Hindlimb muscle (tissue), 1 donor: ENCODE measurements around the gene EEF1AKMT3. TPM values are rescaled to one million over a fixed set of nuclear protein-coding genes. Genes with fewer than 3 reads are reported as not detected.
"Not testable (repeated sequence)": the region's sequence is repeated elsewhere in the genome, so short reads cannot be mapped to it uniquely, and the experiment has no call there.

Source experiments
- DNase-seq: peaks from one replicate; pipeline ENCODE4 v3.0.0-alpha.2; 2013
- polyA plus RNA-seq: library from polyadenylated mRNA; unstranded; fragments of 120-200 nt; gene quantifications from one replicate; pipeline ENCODE4 v1.2.1, GENCODE V29; 2013; ENCODE audit not compliant: insufficient read length

EEF1AKMT3 gene
- polyA plus RNA-seq, 1 donor, result 6.0 TPM

DNA sequence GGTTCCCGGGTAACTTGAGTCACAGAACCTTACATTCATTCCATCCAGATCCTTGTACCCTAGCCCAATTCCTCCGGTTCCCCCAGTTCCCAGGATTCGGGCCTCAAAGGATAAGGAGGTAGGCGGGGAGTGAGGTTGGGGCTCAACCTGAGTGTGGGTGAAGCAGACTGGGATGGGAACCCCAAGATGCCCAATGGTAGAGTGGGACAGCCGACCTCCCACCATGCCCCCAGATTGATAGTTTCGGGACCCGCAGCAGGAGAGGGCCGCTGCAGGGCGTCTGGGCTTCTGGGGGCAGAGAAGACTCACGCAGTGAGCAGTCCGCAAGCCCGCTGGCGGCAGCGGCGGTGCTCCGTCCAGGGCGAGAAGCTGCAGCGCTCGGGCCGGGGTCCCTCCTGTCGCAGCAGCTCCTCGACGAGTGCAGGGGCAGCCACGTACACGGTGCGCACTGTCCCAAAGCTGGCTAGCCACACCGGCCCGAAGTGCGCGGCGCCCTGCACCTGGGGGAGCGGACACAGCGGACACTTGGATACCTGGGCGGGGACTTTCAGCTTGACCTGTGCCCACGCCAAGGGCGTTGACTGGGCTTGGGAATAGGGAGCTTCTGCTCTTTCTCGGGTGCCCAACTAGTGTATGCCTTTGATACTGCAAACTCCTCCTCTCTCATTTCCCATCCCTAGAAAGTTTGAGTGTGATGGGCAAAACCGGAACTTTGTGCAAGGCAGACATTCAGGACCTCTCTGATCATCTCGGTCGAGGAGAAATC is 6.5 kb upstream of the EEF1AKMT3 start:
- DNase-seq, result no peak

GRCh38 chr12:57766464-57767304 is 5.7 kb upstream of the EEF1AKMT3 start, which contains the start of gene CYP27B1:
CYP27B1 (minus strand) TSS chr12:57767078; CDS start chr12:57767041, 37 bp downstream.
- no peak for DNase-seq

GRCh38 chr12:57767305-57767698 is 5.1 kb upstream of the EEF1AKMT3 start:
- DNase-seq, result no peak

GRCh38 chr12:57767876-57768275 is 4.5 kb upstream of the EEF1AKMT3 start:
- DNase-seq, result no peak

- DNase-seq, result no peak
Observed at GRCh38 chr12:57769594-57769993, 2.8 kb upstream of the EEF1AKMT3 start.

DNA sequence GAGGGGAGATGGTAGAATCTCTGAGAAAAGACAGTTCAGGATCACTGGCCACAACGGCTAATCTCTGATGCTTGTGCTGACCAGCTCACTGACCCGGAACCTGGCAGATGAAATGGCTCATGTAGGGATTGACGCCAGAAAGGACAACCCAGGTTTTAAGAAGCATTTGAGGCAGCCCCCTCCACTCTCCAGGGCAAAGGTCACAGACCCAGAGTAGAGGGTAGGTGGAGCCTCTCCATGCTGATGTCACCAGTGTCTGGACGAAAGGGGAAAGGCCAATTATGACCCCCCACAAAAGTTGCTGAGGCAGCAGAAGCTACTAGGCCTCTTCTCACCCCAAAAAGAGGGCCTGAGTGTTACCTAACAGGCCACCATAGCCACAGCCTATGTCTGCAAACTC is 1.7 kb upstream of the EEF1AKMT3 start:
- no peak for DNase-seq

DNA sequence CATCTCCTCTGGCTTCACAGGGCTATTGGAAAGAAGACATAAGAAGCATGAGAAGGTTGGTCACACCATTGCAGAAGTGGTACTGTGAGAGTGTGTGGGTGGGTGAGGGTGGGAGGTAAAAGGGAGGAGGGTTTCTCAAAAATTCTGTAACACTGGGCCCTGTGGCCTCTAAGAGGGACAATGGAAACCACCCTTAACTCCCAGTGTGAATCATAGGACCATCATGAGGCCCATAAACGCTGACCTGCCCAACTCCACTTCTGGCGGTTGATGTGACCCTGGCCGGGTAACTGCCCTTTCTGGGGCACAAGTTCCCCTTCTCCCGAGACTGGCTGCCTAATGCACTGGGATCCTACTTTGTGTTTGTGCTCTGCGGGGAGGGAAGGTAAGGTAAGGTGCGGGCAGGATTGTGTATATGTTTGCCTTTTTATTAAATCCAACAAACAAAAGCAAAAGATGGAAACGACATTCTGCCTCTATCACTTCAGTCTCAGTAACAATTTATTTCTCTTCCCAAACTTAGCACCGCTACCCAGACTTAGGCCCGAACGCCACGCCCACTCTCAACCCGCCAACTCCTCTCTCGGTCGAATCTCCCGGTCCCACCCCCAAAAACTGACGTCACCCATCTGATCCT is 1.1 kb upstream of the EEF1AKMT3 start:
- peak; percentile 96 for DNase-seq

DNA sequence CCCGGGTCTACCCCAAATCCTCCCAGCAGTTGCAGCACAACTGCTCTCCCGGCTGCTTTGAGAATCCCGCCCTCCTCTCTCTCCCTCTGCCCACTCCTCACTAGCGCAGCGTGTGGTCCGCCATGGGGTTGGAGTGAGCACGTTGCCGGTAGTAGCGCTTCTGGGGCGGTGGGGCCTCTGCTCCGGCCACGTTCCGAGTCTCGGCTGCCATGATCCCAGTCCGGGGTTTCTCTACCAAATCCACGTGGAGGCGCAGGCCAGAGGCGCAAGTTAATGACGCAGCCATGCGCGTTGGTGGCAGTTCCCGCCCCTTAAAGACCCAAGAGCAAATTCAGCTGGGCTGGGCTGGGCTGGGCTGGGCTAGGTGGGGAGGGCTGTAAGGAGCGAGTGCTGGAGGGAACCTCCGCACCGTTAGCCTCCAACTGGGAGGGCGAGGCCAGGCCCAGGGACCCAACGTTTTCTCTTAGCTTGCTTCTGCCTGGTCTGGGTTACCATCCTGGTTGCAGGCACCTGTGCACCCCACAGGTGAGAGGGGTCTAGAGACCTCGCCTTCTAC is 463 bp upstream of the EEF1AKMT3 start, which contains the start of gene METTL1:
TSS of gene METTL1 (minus strand) at position 233 of the 556 bp plus-strand sequence. CDS start at position 211, 22 bp downstream.
- peak; percentile 98 for DNase-seq

DNA sequence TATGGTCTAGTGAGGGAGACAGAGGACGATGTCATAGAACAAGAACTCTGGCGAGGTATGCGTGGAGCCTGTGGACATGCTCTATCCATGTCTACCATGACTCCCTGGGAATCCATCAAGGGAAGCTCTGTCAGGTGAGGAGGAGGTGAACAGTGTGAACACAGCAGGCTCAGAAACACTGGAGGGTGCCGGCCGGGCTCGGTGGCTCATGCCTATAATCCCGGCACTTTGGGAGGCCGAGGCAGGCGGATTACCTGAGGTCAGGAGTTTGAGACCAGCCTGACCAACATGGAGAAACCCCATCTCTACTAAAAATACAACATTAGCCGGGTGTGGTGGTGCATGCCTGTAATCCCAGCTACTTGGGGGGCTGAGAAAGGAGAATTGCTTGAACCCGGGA is 2.2 kb downstream of the EEF1AKMT3 start:
- DNase-seq, result not testable (repeated sequence)

DNA sequence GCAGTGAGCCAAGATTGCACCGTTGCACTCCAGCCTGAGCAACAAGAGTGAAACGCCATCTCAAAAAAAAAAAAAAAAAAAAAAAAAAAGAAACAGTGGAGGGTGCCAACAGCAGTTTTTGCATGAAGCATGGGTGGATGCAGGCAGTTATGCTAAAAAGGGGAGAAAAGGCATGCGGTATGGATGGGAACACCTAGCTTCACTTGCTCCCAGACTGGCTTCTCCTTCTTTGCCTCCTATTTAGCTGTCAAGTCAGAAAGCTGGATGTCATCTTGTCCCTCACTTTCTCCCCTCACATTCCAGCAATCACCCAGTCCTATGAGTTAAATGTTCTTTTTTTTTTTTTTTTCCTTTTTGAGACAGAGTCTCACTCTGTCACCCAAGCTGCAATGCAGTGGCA is 2.6 kb downstream of the EEF1AKMT3 start:
- DNase-seq, result no peak

DNA sequence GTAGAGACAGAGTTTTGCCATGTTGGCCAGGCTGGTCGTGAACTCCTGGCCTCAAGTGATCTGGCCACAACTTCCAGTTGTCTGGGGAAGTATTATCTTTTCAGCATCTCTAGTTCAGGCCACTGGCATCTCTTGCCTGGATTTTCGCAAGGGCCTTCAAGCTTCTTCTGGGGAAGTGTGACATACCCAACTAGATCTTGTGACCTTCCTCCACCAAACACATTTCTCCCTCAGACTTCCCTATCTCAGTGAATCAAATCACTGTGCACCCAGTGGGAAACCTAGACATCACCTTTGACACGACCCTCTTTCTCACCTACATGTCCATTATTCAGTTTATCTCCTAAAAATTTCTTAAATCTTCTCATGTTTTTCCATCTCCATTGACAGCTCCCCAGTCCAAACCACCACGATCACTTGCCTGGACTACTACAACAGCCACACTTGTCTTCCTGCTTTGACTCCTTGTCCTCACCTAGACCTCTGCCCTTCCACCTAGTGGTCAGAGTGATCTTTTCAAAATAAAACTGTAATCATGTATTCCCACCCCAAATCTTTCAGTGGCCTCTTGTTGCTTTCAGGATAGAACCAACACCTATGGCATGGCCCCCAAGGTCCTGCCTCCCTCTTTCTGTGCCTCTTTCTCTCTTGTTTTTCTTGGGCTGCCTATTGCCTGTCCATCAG is 3.3 kb downstream of the EEF1AKMT3 start:
- DNase-seq, result no peak

GRCh38 chr12:57776247-57776587 is 3.8 kb downstream of the EEF1AKMT3 start:
- no peak for DNase-seq

- no peak for DNase-seq
Observed at GRCh38 chr12:57777367-57777766, 5.0 kb downstream of the EEF1AKMT3 start.

DNA sequence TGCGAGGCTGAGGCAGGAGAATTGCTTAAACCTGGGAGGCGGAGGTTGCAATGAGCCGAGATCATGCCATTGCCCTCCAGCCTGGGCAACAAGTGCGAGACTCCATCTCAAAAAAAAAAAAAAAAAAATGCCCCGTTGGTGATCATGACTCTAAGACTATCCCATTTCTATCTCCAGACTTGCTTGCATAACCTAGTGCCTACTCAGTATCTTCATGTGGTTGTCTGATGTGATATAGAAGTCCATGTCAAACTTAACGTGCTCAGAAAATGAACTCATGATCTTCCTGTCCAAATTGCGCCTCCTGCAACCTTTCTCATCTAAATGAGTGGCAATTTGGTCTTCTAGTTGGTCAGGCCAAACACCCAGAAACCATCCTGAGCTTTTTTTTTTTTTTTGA is 5.5 kb downstream of the EEF1AKMT3 start:
- no peak for DNase-seq

- no peak for DNase-seq
Observed at GRCh38 chr12:57779736-57780135, 7.3 kb downstream of the EEF1AKMT3 start.

GRCh38 chr12:57780284-57780897 is 8.0 kb downstream of the EEF1AKMT3 start:
- no peak for DNase-seq

GRCh38 chr12:57781244-57781643 is 8.8 kb downstream of the EEF1AKMT3 start:
- DNase-seq, result no peak

- no peak for DNase-seq
Observed at GRCh38 chr12:57781801-57782200, 9.4 kb downstream of the EEF1AKMT3 start.

- no peak for DNase-seq
Observed at GRCh38 chr12:57782243-57782607, 9.8 kb downstream of the EEF1AKMT3 start.

- peak; percentile 95 for DNase-seq
Observed at GRCh38 chr12:57782608-57783465, 10.4 kb downstream of the EEF1AKMT3 start, which contains the start of gene TSFM. TSFM (plus strand) TSS chr12:57782787; CDS start chr12:57782802, 15 bp downstream.

DNA sequence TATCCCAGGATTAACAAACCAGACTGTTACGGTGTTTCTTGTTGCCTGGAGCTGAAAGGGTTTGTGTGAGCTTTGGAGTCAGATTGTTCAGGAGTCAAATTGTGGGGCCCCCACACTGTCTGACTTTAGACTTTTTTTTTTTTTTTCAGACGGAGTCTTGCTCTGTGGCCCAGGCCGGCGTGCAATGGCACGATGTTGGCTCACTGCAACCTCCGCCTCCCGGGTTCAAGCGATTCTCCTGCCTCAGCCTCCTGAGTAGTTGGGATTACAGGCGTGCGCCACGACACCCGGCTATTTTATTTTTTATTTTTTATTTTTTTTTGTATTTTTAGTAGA is 11.0 kb downstream of the EEF1AKMT3 start:
- DNase-seq, result no peak
